GM21390 (cell line): ENCODE results near the gene HLA-DMA.

Experiments
- ATAC-seq: cut with Tn5 transposase; IDR thresholded peaks from one replicate; pipeline ENCODE4 v1.9.1; 2021; ENCODE audit not compliant: unreplicated experiment

The HLA-DMA gene

GRCh38 chr6:32974541-32975308 lies 21.8 kb upstream of the HLA-DMA start:
- ATAC-seq, result no peak

GRCh38 chr6:32974016-32974333 lies 21.1 kb upstream of the HLA-DMA start:
- no peak for ATAC-seq

DNA sequence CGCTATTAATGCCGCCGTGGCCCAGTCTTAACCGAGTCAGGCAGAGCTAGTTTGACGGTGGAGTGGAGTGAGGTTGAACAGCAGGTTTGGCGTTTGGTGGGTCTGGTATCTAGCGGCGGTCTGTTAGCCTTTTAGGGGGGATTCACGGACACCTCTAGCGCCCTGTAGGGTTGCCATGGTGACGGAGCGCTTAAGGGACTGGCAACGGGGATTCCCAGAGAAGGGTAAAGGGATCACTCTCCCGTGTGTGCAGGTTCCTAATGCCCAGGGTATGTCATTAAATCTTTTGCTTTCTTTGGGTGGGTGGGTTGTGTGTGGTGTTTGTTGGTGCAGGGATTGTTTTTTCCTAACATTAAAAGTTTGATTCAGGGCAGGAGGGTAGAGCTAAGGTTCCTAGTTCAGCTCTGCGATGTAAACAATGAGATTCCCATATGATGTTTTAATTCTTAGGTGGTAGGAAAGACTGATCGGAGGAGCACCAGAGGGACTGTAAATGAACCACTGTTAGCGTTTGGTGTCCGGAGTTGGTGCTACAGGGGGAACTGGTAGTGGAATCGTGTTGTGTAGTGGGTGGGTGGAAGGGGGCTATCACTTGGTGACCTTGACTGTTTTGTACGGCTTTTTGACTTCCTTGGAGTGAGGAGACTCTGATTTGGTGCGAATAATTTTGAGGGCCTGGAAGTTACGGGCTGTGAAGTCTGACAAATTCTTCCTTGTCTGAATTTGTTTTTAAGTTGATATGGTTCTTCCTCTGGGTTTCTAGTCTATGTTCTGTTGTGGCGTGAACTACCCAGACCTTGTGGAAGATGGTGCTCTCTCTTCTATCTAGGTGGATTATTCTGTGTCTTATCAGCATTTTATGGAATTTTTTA lies 20.5 kb upstream of the HLA-DMA start:
- no peak for ATAC-seq

- ATAC-seq, result no peak
Measured at GRCh38 chr6:32972353-32973143, 19.7 kb upstream of the HLA-DMA start.

DNA sequence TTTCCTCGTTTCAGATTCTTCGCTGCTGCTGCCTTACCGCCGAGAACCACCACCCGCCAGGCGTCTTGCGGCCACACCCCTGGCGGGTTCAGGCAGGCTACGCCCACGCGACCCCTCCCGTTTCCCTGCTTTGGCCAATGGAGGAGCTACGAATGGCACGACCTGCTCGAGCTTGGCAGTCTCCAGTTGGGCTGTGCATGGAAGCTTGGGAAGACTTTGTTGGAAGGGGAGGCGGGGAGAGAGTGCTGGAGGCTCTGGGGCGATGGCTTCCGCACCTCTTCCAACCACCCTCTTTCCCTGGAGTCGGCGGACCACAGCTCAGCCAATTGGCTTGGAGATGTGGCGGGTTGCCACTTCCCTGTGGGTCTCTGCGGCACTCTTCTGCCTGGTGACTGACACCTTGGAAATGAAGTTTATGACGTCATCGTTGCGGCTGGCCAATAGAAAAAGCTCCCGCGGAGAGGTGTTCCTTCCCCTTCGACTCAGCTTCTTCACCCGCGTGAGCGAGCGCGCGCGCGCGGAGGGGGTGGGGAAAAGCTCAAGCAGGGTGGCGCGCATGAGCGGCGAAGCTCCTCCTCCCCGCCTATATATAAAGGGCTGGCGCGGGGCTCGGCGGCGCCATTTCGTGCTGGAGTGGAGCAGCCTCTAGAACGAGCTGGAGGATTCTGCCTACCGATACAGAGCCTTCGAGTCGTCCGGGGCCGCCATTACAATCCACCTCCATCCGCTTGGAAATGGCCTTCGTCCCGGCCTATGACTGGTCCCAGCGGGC lies 18.9 kb upstream of the HLA-DMA start:
- peak; percentile 49 for ATAC-seq

DNA sequence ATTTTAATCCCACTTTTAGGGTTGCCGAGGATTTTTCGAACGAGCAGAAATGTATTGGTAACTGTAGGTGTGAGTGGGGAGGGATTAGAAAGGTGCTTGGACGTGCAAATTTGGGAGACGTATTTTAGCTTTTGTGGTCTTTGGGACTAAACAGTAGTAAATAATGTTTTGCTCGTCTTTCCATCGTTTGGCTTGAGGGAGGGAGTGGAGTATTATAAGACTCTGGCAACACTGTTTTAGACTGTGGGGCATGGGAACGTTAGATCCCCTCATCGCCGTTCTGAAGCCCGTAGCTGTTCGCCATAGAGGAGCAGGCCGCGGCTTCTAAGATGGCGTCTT lies 18.3 kb upstream of the HLA-DMA start:
- no peak for ATAC-seq

DNA sequence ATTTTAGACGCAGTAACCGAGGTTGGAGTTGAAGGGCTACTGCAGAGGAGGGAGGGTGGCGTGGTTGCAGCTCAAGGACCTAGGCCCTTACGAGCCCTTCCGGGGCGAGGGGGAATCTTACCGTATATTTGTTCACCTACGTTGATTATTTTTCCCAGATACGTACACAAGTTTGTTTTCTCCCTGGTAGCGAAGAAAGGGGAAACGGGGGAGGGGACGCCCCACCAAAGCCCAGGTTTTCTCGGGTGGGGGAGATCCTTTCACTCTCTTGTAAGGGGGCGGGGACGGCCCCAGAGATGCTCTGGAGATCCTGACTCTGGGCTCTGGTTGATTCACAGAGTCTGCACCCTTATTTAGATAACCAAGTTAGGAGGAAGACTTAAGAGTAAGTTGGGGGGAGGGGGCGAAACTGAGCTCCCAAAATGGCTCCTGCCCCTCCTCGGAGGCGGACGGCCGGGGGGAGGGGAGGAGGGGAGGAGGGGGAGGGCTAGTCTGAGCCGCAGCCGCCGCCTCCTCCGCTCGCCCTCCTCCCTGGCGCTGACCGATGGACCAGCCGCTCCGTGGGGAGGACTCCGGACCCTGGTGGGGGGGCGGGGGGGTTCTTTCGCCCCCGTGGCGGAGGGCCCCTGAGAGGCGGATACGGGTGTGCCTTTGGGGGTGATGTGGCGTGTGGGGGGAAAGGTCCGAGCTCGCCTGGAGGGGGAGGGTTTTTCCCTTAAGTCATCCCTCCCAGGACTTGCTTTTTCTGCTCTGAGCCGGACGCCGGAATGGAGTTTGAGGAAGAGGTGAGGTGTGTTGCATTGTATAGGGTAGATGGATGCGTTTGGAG lies 17.7 kb upstream of the HLA-DMA start:
- no peak for ATAC-seq

DNA sequence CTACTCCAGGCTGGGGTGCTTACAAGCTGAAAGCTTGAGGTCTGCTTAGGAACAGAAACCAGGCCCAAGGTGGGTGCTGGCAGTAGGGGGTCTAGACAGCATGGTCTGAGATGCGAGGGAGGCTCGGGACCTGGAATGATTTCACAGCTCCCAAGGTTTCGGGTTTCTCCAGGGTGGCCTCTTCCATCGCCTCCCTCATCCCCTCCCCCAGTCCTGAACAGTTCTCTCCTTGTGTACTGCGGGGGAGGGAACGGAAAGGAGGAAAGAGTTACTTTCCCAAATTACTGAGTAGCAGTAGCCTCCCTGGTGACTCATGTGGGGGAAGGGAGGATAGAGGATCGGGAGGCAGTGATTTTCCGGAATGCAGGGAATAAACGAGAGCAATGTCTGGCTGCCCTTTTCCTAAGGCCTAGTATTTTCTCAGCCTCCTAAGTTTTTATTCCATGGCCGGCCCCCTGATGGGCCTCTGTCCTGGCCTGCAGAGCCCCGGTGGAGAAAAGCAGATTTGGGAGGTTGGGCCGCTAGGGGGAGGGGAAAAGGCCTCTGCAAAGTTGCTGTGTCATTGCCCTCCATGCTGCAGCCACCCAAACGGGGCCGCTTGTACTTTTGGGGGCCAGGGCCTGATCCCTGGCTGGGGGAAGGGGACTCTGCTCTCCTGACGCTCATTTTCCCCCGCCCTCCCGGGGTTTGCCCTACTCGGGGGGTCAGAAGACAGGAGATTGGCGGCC lies 17.0 kb upstream of the HLA-DMA start:
- ATAC-seq, result no peak

DNA sequence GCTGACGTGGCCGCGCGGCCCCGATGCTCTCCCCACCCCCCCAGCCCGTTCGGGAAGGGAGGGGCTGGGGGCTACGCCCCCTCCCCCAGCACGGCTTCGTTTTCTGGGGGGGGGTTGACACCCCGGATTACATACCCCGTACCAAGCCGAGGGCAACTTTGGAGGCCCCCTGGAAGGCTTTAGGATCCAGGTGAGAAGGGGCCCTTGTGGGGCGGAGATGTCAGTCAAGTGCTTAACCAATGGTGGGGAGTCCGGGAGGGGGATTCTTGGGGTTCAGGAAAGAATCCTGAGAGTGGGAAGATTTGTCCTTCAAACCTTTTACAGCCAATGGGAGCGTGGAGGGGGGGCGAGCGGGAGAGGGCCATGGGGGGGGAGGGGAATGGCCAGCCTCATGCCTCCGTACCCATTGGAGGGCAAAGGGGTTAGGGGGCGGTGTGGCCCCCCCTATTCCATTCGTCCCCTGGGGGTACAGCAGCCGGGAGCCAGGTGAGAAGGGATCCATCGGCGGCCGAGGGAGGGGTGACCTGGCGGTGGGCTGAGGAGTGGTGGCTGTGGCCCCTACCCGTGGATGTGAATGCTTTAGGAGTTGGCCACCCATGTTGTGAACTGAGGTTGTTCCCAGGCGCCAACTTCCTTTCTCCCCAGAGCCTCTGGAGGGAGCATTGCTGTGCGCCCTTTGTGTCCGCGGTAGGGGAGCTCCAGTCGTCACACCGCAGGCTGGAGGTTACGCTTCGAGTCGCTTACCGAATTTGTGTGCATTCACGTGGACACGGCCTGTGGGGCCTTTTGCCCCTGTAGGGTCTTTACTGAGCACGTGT lies 16.2 kb upstream of the HLA-DMA start:
- ATAC-seq, result no peak

DNA sequence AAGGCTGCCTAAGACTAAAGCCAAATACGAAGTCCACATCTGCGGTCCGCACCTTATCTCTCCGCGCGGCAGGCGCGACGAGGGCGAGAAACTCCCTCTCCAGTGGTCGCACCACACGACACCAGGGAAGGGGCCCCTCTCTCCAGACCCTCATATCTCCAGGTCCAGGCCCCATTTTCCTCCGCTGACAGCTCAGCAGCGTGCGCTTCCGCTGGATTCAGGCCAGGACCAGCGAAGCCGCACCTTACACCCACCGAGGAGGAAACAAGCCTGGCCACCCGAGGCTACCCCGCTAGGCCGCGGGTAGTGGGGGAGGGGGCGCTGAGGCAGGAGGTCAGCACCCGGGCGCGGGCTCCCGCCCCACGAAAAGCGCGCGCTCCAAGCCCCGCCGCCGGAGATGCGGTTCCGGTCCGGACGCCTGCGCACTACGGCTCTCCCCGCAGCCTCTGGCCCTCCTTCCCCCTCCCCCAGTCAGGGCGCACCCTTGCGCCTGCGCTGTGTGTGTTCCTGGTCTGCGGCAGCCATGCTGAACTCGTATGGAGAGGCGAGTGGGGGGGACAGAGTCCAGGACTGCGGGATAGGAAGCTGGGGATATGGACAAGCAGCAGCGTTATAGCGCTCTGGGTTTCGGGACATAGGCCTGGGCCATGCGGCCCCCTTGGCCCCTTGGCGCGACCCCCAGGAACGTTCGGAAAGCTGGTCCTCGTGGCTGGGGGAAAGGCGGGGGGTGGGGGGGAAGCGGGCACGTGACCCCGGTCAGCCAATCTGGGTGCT lies 15.4 kb upstream of the HLA-DMA start, which contains the start of gene BRD2:
Gene BRD2, plus strand, starts transcription at position 502 of the 774 bp plus-strand sequence. CDS start 4,305 bp downstream, outside the sequence.
- peak; percentile 24 for ATAC-seq

- no peak for ATAC-seq
Measured at GRCh38 chr6:32967151-32968091, 14.5 kb upstream of the HLA-DMA start.

GRCh38 chr6:32964776-32965175 lies 11.9 kb upstream of the HLA-DMA start:
- no peak for ATAC-seq

GRCh38 chr6:32963866-32964265 lies 11.0 kb upstream of the HLA-DMA start:
- no peak for ATAC-seq

- no peak for ATAC-seq
Measured at GRCh38 chr6:32962213-32962826, 9.4 kb upstream of the HLA-DMA start.

- no peak for ATAC-seq
Measured at GRCh38 chr6:32960563-32960962, 7.7 kb upstream of the HLA-DMA start.

DNA sequence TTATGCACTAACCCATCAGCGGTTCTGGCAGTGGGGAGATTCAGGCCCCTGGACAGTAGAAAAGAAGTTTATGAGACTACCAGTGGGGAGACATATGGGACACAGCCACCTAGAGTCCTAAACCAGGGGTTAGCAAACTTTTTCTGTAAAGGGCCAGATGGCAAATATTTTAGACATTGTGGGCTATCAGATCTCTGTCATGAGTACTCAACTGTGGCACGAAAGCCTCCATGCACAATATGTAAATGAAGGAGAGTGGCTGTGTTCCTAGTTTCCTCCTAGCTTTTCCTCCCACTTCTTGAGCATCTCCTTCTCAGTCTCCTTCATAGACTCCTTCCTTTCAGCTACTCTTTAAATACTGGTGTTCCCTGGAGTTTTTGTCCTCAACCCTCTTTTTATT lies 3.3 kb upstream of the HLA-DMA start:
- no peak for ATAC-seq
